Karpas-422 (cell line): Measurements from ENCODE around the gene GALNTL6. TPM values are rescaled to one million over a fixed set of nuclear protein-coding genes. Genes with fewer than 3 reads are reported as not detected.

Experiments
- DNase-seq: peaks from one replicate; pipeline ENCODE4 v3.0.0-alpha.2; 2015
- H2AFZ ChIP-seq: fragments of 200-600 bp; sonication (generic); 2 replicates; pipeline ENCODE4 v1.6.1; 2014; ENCODE audit warnings: antibody characterized with exemption, low read length, mixed read lengths
- H3K27ac ChIP-seq: fragments of 200-600 bp; sonication (generic); 2 replicates; pipeline ENCODE4 v1.5.1; 2014; ENCODE audit warnings: mild to moderate bottlenecking, low read length, moderate library complexity
- H3K27me3 ChIP-seq: fragments of 200-600 bp; sonication (generic); 2 replicates; pipeline ENCODE4 v1.6.1; 2014; ENCODE audit warnings: low read length, mixed read lengths
- H3K36me3 ChIP-seq: fragments of 200-600 bp; sonication (generic); 2 replicates; pipeline ENCODE4 v1.6.1; 2014; ENCODE audit warnings: low read length, mixed read lengths; ENCODE audit not compliant: insufficient read depth
- H3K4me1 ChIP-seq: fragments of 200-600 bp; sonication (generic); 2 replicates; pipeline ENCODE4 v1.6.1; 2014; ENCODE audit warnings: mild to moderate bottlenecking, low read length, mixed read lengths
- H3K4me2 ChIP-seq: fragments of 200-600 bp; sonication (generic); 2 replicates; pipeline ENCODE4 v1.6.1; 2014; ENCODE audit warnings: low read length, low read depth, mild to moderate bottlenecking; ENCODE audit not compliant: poor library complexity, severe bottlenecking
- H3K4me3 ChIP-seq: fragments of 200-600 bp; sonication (generic); 2 replicates; pipeline ENCODE4 v1.5.1; 2014; ENCODE audit warnings: mild to moderate bottlenecking, antibody characterized with exemption, low read length, mixed read lengths
- H3K79me2 ChIP-seq: fragments of 200-600 bp; sonication (generic); 2 replicates; pipeline ENCODE4 v1.6.1; 2014; ENCODE audit warnings: mild to moderate bottlenecking, low read length, mixed read lengths
- H3K9ac ChIP-seq: fragments of 200-600 bp; sonication (generic); 2 replicates; pipeline ENCODE4 v1.6.0; 2014; ENCODE audit warnings: low read length
- H3K9me2 ChIP-seq: fragments of 200-600 bp; sonication (generic), shearing (Covaris generic); replicated peaks from 2 replicates; pipeline ENCODE4 v1.6.0; 2014; ENCODE audit warnings: mild to moderate bottlenecking, low read length, moderate library complexity; ENCODE audit not compliant: insufficient read depth
- H3K9me3 ChIP-seq: fragments of 300-700, 200-600 bp; sonication (generic); 2 replicates; pipeline ENCODE4 v1.6.1; 2014; ENCODE audit warnings: low read length, mixed read lengths
- H4K20me1 ChIP-seq: fragments of 200-600 bp; sonication (generic); 2 replicates; pipeline ENCODE4 v1.6.1; 2014; ENCODE audit warnings: mild to moderate bottlenecking, antibody characterized with exemption, low read length, low read depth; ENCODE audit not compliant: insufficient read depth
- total RNA-seq: library from RNA; depleted of rRNA; stranded (reverse); fragments of >200 nt; shearing (Covaris generic); gene quantifications from 2 replicates; pipeline ENCODE4 v1.2.3, GENCODE V29; 2014; ENCODE audit warnings: low replicate concordance

Gene GALNTL6
- total RNA-seq, 1 experiment from 2014 or later: not detected

- H4K20me1 ChIP-seq: no peaks in the 10 kb centered on the region
- H3K36me3 ChIP-seq: no peaks in the 10 kb centered on the region
- H3K9ac ChIP-seq: no peak overlapping the region
- H3K27ac ChIP-seq: no peak overlapping the region
- H3K79me2 ChIP-seq: no peaks in the 10 kb centered on the region
- H3K9me3 ChIP-seq: no peaks in the 10 kb centered on the region
- no peaks in the 10 kb centered on the region for H3K9me2 ChIP-seq
- no peaks in the 10 kb centered on the region for H3K4me1 ChIP-seq
- no peak for DNase-seq
- no peak overlapping the region for H3K4me3 ChIP-seq
- no peak overlapping the region for H2AFZ ChIP-seq
- H3K4me2 ChIP-seq: no peak overlapping the region
- no peaks in the 10 kb centered on the region for H3K27me3 ChIP-seq
Observed at GRCh38 chr4:171940656-171941055, 127.5 kb downstream of the GALNTL6 start.

- Histone ChIP-seq H3K36me3 (no peaks in the 10 kb centered on the region), H3K9me3 (no peaks in the 10 kb centered on the region), H3K9ac (no peak overlapping the region), H4K20me1 (no peaks in the 10 kb centered on the region), H2AFZ (no peak overlapping the region), H3K79me2 (no peaks in the 10 kb centered on the region), H3K27ac (no peak overlapping the region), H3K27me3 (no peaks in the 10 kb centered on the region), H3K4me2 (no peak overlapping the region), H3K4me1 (no peaks in the 10 kb centered on the region), H3K9me2 (no peaks in the 10 kb centered on the region), H3K4me3 (no peak overlapping the region)
- DNase-seq: no peak
Observed at GRCh38 chr4:171947400-171947799, 134.2 kb downstream of the GALNTL6 start.

- Histone ChIP-seq H3K4me1 (no peaks in the 10 kb centered on the region), H3K9ac (no peak overlapping the region)
Observed at GRCh38 chr4:171948038-171948437, 134.8 kb downstream of the GALNTL6 start.

GRCh38 chr4:171954650-171955049 lies 141.4 kb downstream of the GALNTL6 start:
- DNase-seq: no peak
- no peaks in the 10 kb centered on the region for H3K36me3 ChIP-seq
- no peaks in the 10 kb centered on the region for H3K9me3 ChIP-seq
- no peaks in the 10 kb centered on the region for H4K20me1 ChIP-seq
- no peaks in the 10 kb centered on the region for H3K4me1 ChIP-seq
- no peak overlapping the region for H3K4me3 ChIP-seq
- no peaks in the 10 kb centered on the region for H3K27me3 ChIP-seq
- H2AFZ ChIP-seq: no peak overlapping the region
- no peak overlapping the region for H3K9ac ChIP-seq
- H3K9me2 ChIP-seq: no peaks in the 10 kb centered on the region
- no peak overlapping the region for H3K27ac ChIP-seq
- no peak overlapping the region for H3K4me2 ChIP-seq
- no peaks in the 10 kb centered on the region for H3K79me2 ChIP-seq

More at GRCh38 chr4:171948038-171948437, 134.8 kb downstream of the GALNTL6 start:
- Histone ChIP-seq H3K79me2 (no peaks in the 10 kb centered on the region), H2AFZ (no peak overlapping the region), H3K36me3 (no peaks in the 10 kb centered on the region), H3K27ac (no peak overlapping the region), H3K9me3 (no peaks in the 10 kb centered on the region), H3K4me3 (no peak overlapping the region), H3K9me2 (no peaks in the 10 kb centered on the region), H3K27me3 (no peaks in the 10 kb centered on the region), H4K20me1 (no peaks in the 10 kb centered on the region), H3K4me2 (no peak overlapping the region)
- no peak for DNase-seq

- H3K9ac ChIP-seq: no peak overlapping the region
- H4K20me1 ChIP-seq: no peaks in the 10 kb centered on the region
- no peaks in the 10 kb centered on the region for H3K4me1 ChIP-seq
- H3K36me3 ChIP-seq: no peaks in the 10 kb centered on the region
- H3K9me3 ChIP-seq: no peaks in the 10 kb centered on the region
- no peak for DNase-seq
- no peak overlapping the region for H3K4me3 ChIP-seq
- H3K9me2 ChIP-seq: no peaks in the 10 kb centered on the region
- no peaks in the 10 kb centered on the region for H3K27me3 ChIP-seq
- no peak overlapping the region for H2AFZ ChIP-seq
- H3K4me2 ChIP-seq: no peak overlapping the region
- H3K79me2 ChIP-seq: no peaks in the 10 kb centered on the region
- no peak overlapping the region for H3K27ac ChIP-seq
Observed at GRCh38 chr4:171956678-171957077, 143.5 kb downstream of the GALNTL6 start.

GRCh38 chr4:171962110-171962509 lies 148.9 kb downstream of the GALNTL6 start:
- Histone ChIP-seq H4K20me1 (no peaks in the 10 kb centered on the region), H3K4me1 (no peaks in the 10 kb centered on the region), H2AFZ (no peak overlapping the region), H3K9ac (no peak overlapping the region), H3K36me3 (no peaks in the 10 kb centered on the region), H3K9me3 (no peaks in the 10 kb centered on the region), H3K4me3 (no peak overlapping the region), H3K27ac (no peak overlapping the region), H3K79me2 (no peaks in the 10 kb centered on the region), H3K27me3 (no peaks in the 10 kb centered on the region), H3K4me2 (no peak overlapping the region), H3K9me2 (no peaks in the 10 kb centered on the region)
- DNase-seq: no peak

GRCh38 chr4:171966356-171966755 lies 153.2 kb downstream of the GALNTL6 start:
- Histone ChIP-seq H2AFZ (no peak overlapping the region), H3K36me3 (no peaks in the 10 kb centered on the region), H3K4me1 (no peaks in the 10 kb centered on the region), H3K79me2 (no peaks in the 10 kb centered on the region), H4K20me1 (no peaks in the 10 kb centered on the region), H3K9ac (no peak overlapping the region), H3K27me3 (no peaks in the 10 kb centered on the region), H3K9me2 (no peaks in the 10 kb centered on the region), H3K4me2 (no peak overlapping the region), H3K27ac (no peak overlapping the region), H3K9me3 (no peaks in the 10 kb centered on the region), H3K4me3 (no peak overlapping the region)
- DNase-seq: no peak

- Histone ChIP-seq H3K36me3 (no peaks in the 10 kb centered on the region), H3K27me3 (no peaks in the 10 kb centered on the region), H4K20me1 (no peaks in the 10 kb centered on the region), H2AFZ (no peak overlapping the region), H3K27ac (no peak overlapping the region), H3K79me2 (no peaks in the 10 kb centered on the region), H3K4me1 (no peaks in the 10 kb centered on the region), H3K4me2 (no peak overlapping the region), H3K9me3 (no peaks in the 10 kb centered on the region), H3K9ac (no peak overlapping the region), H3K9me2 (no peaks in the 10 kb centered on the region), H3K4me3 (no peak overlapping the region)
- no peak for DNase-seq
Observed at GRCh38 chr4:171978216-171978615, 165.0 kb downstream of the GALNTL6 start.

- Histone ChIP-seq H4K20me1 (no peaks in the 10 kb centered on the region), H3K4me2 (no peak overlapping the region), H3K27me3 (no peaks in the 10 kb centered on the region), H3K9me2 (no peaks in the 10 kb centered on the region), H3K4me1 (no peaks in the 10 kb centered on the region), H2AFZ (no peak overlapping the region), H3K9ac (no peak overlapping the region), H3K4me3 (no peak overlapping the region), H3K36me3 (no peaks in the 10 kb centered on the region), H3K79me2 (no peaks in the 10 kb centered on the region), H3K27ac (no peak overlapping the region), H3K9me3 (no peaks in the 10 kb centered on the region)
- DNase-seq: no peak
Observed at GRCh38 chr4:171979461-171979860, 166.3 kb downstream of the GALNTL6 start.
